ENCODE data around the gene TAF10. TPM values are rescaled to one million over a fixed set of nuclear protein-coding genes. Genes with fewer than 3 reads are reported as not detected.

TAF10 gene
- total and polyA plus RNA-seq, 2 of the 13 experiments (the other 11 are each of a cell fraction or from before 2014, with no cell fraction given): 71.3 to 134 TPM

GRCh38 chr11:6654281-6655019 lies 42.4 kb upstream of the TAF10 start:
- WGBS (ENCODE audit: low lambda C conversion rate): 6% methylated on average over 9 of the region's 9 CpGs
- Histone ChIP-seq H3K79me2 (ENCODE audit: insufficient read depth, low read length) (no peaks in the 10 kb centered on the region), H3K36me3 (replicated peaks in 1 of 2; ENCODE audit: control insufficient read depth in 1 of 2, insufficient read depth in 2 of 2, low read length in 2 of 2) (no peaks in the 10 kb centered on the region), H3K9ac (ENCODE audit: insufficient read depth, low read depth, low read length) (no peak overlapping the region), H3K27me3 (ENCODE audit: control insufficient read depth in 1 of 2, insufficient read depth in 2 of 2, low read length in 2 of 2) (peaks cover 15 to 85% of the 10 kb centered on the region in 2 experiments), H3K9me3 (ENCODE audit: low read length) (no peaks in the 10 kb centered on the region), H3K4me2 (ENCODE audit: low read depth, low read length) (peak overlapping the region; percentile 53), H2AFZ (ENCODE audit: low read length) (no peak overlapping the region), H3K27ac (ENCODE audit: extremely low read length, insufficient read depth, low read length) (no peak overlapping the region), H3K4me1 (ENCODE audit: insufficient read depth, low read length) (peaks cover 12% of the 10 kb centered on the region), H4K20me1 (ENCODE audit: insufficient read depth, low read length) (no peaks in the 10 kb centered on the region; the same call in 1 of the 2 replicates), H3K4me3 (replicated peaks in 1 of 3; ENCODE audit: insufficient read depth in 1 of 3, low read depth in 2 of 3, low read length in 3 of 3) (no peak overlapping the region)
- peak; percentile 57 for DNase-seq (ENCODE audit: low spot score)
- FAIRE-seq: no peak
- ChIA-PET POLR2A (no interaction called here), CTCF (ENCODE audit: low intra/inter-chr PET ratio, low total read pairs) (no interaction called here)
- peak; percentile 76 for ATAC-seq
- intact Hi-C loops (cut with micrococcal nuclease; ENCODE audit: unreplicated experiment) (no loop called here), in situ Hi-C loops (cut with HindIII; ENCODE audit: extremely low pct_ligation_motif_present, low pct_unique_long_range_greater_than_20kb) (no loop called here)
- no TSS peak for BruUV-seq (replicated peaks)
- TF ChIP-seq THAP11 (CRISPR knock-in tag; IDR thresholded peaks at IDR 0.05) (0 out of 2 replicates have a peak, but pooled peaks have one; percentile 17), TBX3 (IDR thresholded peaks at IDR 0.05; ENCODE audit: borderline replicate concordance) (peak; percentile 48; the same call in 1 of the 2 replicates), MLX (CRISPR knock-in tag; IDR thresholded peaks at IDR 0.05) (peak; percentile 63; the same call in 1 of the 2 replicates), ZNF781 (CRISPR knock-in tag; IDR thresholded peaks at IDR 0.05; ENCODE audit: borderline replicate concordance, not compliant biosample characterization) (no peak), PREB (CRISPR knock-in tag; IDR thresholded peaks at IDR 0.05) (no peak), RARA (CRISPR knock-in tag; IDR thresholded peaks at IDR 0.05) (peak; percentile 72), HNRNPL (IDR thresholded peaks at IDR 0.05; ENCODE audit: low read depth, low read length) (no peak), ZNF350 (CRISPR knock-in tag; IDR thresholded peaks at IDR 0.05; ENCODE audit: borderline replicate concordance, low read depth) (no peak), FOSL2 (CRISPR knock-in tag; IDR thresholded peaks at IDR 0.05) (peak; percentile 46; the same call in 1 of the 2 replicates), MTERF4 (CRISPR knock-in tag; IDR thresholded peaks at IDR 0.05) (no peak), SOX6 (IDR thresholded peaks at IDR 0.05) (no peak), SOX6 (CRISPR knock-in tag; IDR thresholded peaks at IDR 0.05) (peak; percentile 56; the same call in 1 of the 2 replicates), SUZ12 (IDR thresholded peaks at IDR 0.05; ENCODE audit: low read depth, low read length) (no peak), FOXK1 (CRISPR knock-in tag; IDR thresholded peaks at IDR 0.05; ENCODE audit: borderline replicate concordance, low read depth) (peak; percentile 34; the same call in 1 of the 2 replicates), RAD51 (IDR thresholded peaks at IDR 0.05; ENCODE audit: borderline replicate concordance) (no peak), ZNF574 (CRISPR knock-in tag; IDR thresholded peaks at IDR 0.05) (peak; percentile 15; the same call in 1 of the 2 replicates)

Measured in HepG2 (cell line).